Sigmoid colon (tissue), 7 donors: ENCODE results near the gene EFCAB8. TPM values are rescaled to one million over a fixed set of nuclear protein-coding genes. Genes with fewer than 3 reads are reported as not detected.

Experiments used
- DNase-seq: peaks from one replicate; pipeline ENCODE4 v3.0.0-alpha.2; 2019
- H3K27ac ChIP-seq, 4 donors: fragments of 200-600 bp; sonication (generic); one replicate each; pipeline ENCODE4 v1.5.1; 2016 to 2019; ENCODE audit warnings: mild to moderate bottlenecking in 1 of 4
- H3K27me3 ChIP-seq, 3 donors: fragments of 200-600 bp; sonication (generic); one replicate each; pipeline ENCODE4 v1.5.1; 2019; ENCODE audit warnings: mild to moderate bottlenecking in 1 of 3
- H3K36me3 ChIP-seq, 4 donors: fragments of 200-600 bp; sonication (generic); one replicate each; pipeline ENCODE4 v1.5.1; 2016 to 2019
- H3K4me1 ChIP-seq, 4 donors: fragments of 200-600 bp; sonication (generic); one replicate each; pipeline ENCODE4 v1.5.1; 2017 to 2019
- H3K4me3 ChIP-seq, 4 donors: fragments of 200-600 bp; sonication (generic); one replicate each; pipeline ENCODE4 v1.5.1; 2017 to 2019; ENCODE audit warnings: mild to moderate bottlenecking in 2 of 4, moderate library complexity in 1 of 4
- H3K9me3 ChIP-seq, 4 donors: fragments of 200-600 bp in 3 of 4; sonication (generic) in 3 of 4; one replicate each; pipeline versions ENCODE4 v1.5.1 to v1.6.1; 2013 to 2019
- CTCF ChIP-seq, 4 experiments: fragments of 450-650 bp in 3 of 4; fragments of 200-600 bp in 1 of 4; IDR thresholded peaks; one replicate each; pipeline ENCODE4 v1.5.1; 2016 to 2019; ENCODE audit warnings: antibody characterized with exemption in 4 of 4, mild to moderate bottlenecking in 3 of 4, moderate library complexity in 2 of 4
- EP300 ChIP-seq, 4 donors: sonication (generic); formaldehyde crosslinking; IDR thresholded peaks; one replicate each; pipeline ENCODE4 v1.6.1; 2017; ENCODE audit warnings: antibody characterized with exemption in 4 of 4
- POLR2A ChIP-seq, 2 donors: fragments of 450-650 bp; IDR thresholded peaks; one replicate each; pipeline ENCODE4 v1.6.1; 2016; ENCODE audit warnings: antibody characterized with exemption in 2 of 2, mild to moderate bottlenecking in 2 of 2, moderate library complexity in 2 of 2
- POLR2AphosphoS5 ChIP-seq, 4 donors: sonication (generic); formaldehyde crosslinking; IDR thresholded peaks; one replicate each; pipeline ENCODE4 v1.6.1; 2017; ENCODE audit warnings: antibody characterized with exemption in 4 of 4
- WGBS, 2 donors: extraction: QIAGEN DNeasy Blood & Tissue Kit; methylation state at CpG; one replicate each; pipeline ENCODE4 v1.1.7; 2013; 5-methylcytosine and 5-hydroxymethylcytosine counted together
- intact Hi-C: fragments of 100-400 bp; cut with DNase I; formaldehyde crosslinking; loops from one replicate; pipeline ENCODE4 v1.15.1; 2023
- polyA plus RNA-seq, 3 donors: library from polyadenylated mRNA; stranded (reverse); fragments of 200-250 nt; gene quantifications; one replicate each; pipeline ENCODE4 v1.2.3, GENCODE V29; 2013
- total RNA-seq, 4 donors: library from RNA; depleted of rRNA; stranded (reverse); fragments of >200 nt; gene quantifications; one replicate each; pipeline ENCODE4 v1.1.0, GENCODE V29; 2016
- donor health status: healthy with polysubstance abuse.
- donor health status: Bipolar disorder and iron deficiency.
- donor health status: healthy.

EFCAB8 gene
- total and polyA plus RNA-seq, 7 donors: 0.06 to 0.83 (median 0.60) TPM; not detected in 3

DNA sequence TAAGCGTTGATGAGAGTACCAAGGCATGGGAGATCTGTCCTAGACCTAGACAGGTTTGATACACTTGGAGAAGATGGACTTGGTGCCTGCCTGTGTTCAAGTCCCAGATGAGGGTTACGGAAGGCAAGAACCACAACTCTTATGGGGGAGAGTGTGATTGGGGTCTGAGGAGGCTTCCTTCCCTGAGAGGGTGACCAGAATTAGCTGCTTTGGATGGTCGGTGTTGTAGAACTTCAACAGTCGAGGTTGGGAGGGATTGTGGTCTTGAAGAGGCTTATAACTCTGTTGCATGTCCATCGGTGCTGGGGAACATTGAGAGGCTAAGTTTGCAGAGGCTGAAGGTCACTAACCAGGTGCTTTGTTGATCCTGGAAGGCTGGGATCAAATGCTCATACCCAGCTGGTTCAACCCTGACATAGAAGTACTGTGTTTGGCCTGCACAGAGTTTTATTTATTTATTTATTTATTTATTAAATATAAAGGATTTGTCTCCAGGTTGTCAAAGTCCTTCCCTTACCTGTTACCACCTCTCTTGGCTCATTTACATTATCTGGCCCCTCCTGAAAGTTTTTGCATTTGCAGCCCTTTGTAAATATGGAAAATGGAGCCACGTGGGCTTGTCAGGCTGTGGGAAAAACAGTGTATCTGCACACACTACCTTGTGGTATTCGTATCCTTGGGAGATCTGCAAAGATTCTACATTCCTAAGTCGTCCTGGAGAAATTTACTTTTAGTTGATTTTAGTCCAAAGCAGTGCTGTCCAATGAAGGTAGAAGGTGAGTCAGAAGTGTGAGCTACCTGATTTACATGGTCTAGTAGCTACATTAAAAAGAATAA, 15.8 kb upstream of the EFCAB8 start:
- no peak overlapping the region for H3K27ac ChIP-seq
- no peak overlapping the region for H3K4me3 ChIP-seq
- intact Hi-C loops: no loop called here
- 88 to 92% methylated on average over 8 of the region's 8 CpGs for WGBS, 2 donors
- TF ChIP-seq POLR2AphosphoS5 (IDR thresholded peaks at IDR 0.05) (no peak), EP300 (IDR thresholded peaks at IDR 0.05) (no peak), POLR2A (IDR thresholded peaks at IDR 0.05) (no peak), CTCF (IDR thresholded peaks at IDR 0.05) (no peak)
- no peak for DNase-seq
- no peaks in the 10 kb centered on the region for H3K27me3 ChIP-seq
- H3K36me3 ChIP-seq: peaks cover 11 to 73% (median 42%) of the 10 kb centered on the region in 4 donors
- no peaks in the 10 kb centered on the region for H3K9me3 ChIP-seq
- peaks cover 0 to 14% (median 6%) of the 10 kb centered on the region in 4 donors for H3K4me1 ChIP-seq

- peaks cover 0 to 14% (median 6%) of the 10 kb centered on the region in 4 donors for H3K4me1 ChIP-seq
- DNase-seq: no peak
- 89 to 90% methylated on average over 2 of the region's 2 CpGs for WGBS, 2 donors
- peak overlapping the region in 1 of 4 donors; percentile 48 for H3K27ac ChIP-seq
- TF ChIP-seq CTCF (IDR thresholded peaks at IDR 0.05) (no peak), POLR2A (IDR thresholded peaks at IDR 0.05) (no peak), EP300 (IDR thresholded peaks at IDR 0.05) (no peak), POLR2AphosphoS5 (IDR thresholded peaks at IDR 0.05) (no peak)
- intact Hi-C loops: no loop called here
- no peak overlapping the region for H3K4me3 ChIP-seq
- no peaks in the 10 kb centered on the region for H3K9me3 ChIP-seq
- no peaks in the 10 kb centered on the region for H3K27me3 ChIP-seq
- peaks cover 0 to 73% (median 30%) of the 10 kb centered on the region in 4 donors for H3K36me3 ChIP-seq
Observed at GRCh38 chr20:32845786-32846185, 12.9 kb upstream of the EFCAB8 start.

DNA sequence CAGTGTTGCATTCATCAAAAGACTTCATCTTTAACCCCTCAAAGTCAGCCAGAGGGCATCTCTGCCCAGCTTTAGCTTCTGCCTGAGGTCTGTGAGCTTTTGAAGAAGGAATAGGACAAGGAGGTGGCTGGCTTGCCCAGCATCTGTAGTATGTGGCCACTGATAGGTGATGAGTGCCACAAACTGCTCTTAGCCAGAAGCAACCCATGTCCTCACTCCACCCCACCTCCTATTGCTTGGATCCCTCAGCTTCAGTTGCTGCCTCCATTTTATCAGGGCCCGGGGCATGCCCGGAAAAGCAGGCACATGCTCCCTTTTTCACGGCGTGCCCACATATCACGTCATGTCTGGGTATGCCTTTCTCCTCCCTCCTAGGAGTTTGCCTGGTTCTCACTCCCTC, 11.9 kb upstream of the EFCAB8 start:
- no peak for TF ChIP-seq EP300 (IDR thresholded peaks at IDR 0.05)
- no peak for TF ChIP-seq CTCF (IDR thresholded peaks at IDR 0.05)
- TF ChIP-seq POLR2A (IDR thresholded peaks at IDR 0.05): no peak
- no peak for TF ChIP-seq POLR2AphosphoS5 (IDR thresholded peaks at IDR 0.05)
- no peaks in the 10 kb centered on the region for H3K9me3 ChIP-seq
- no peak for DNase-seq
- peaks cover 0 to 73% (median 25%) of the 10 kb centered on the region in 4 donors for H3K36me3 ChIP-seq
- H3K27me3 ChIP-seq: no peaks in the 10 kb centered on the region
- 96 to 97% methylated on average over 5 of the region's 5 CpGs for WGBS, 2 donors
- peaks cover 0 to 14% (median 6%) of the 10 kb centered on the region in 4 donors for H3K4me1 ChIP-seq
- H3K27ac ChIP-seq: peak overlapping the region in 1 of 4 donors; percentile 48
- no peak overlapping the region for H3K4me3 ChIP-seq
- intact Hi-C loops: no loop called here

GRCh38 chr20:32847964-32848363, 10.8 kb upstream of the EFCAB8 start:
- Histone ChIP-seq H3K36me3 (peaks cover 0 to 71% (median 20%) of the 10 kb centered on the region in 4 donors), H3K9me3 (no peaks in the 10 kb centered on the region), H3K4me3 (no peak overlapping the region), H3K4me1 (peaks cover 0 to 14% (median 6%) of the 10 kb centered on the region in 4 donors), H3K27me3 (no peaks in the 10 kb centered on the region), H3K27ac (no peak overlapping the region)
- 96% methylated on average over 5 of the region's 5 CpGs for WGBS, 2 donors
- no peak for TF ChIP-seq POLR2A (IDR thresholded peaks at IDR 0.05)
- intact Hi-C loops: no loop called here
- DNase-seq: no peak

DNA sequence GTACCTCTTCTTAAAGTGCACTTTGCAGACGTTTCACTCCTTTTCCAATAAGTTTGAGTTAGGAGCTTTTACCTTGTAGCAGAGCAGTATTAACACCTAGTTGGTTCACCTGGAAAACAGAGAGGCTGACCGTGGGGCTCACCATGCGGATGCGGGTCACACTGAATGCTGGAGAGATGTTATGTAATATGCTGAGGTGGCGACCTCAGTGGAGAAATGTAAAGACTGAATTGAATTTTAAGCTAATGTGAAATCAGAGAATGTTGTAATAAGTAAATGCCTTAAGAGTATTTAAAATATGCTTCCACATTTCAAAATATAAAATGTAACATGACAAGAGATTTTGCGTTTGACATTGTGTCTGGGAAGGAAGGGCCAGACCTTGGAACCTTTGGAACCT, 9.9 kb upstream of the EFCAB8 start:
- Histone ChIP-seq H3K36me3 (peaks cover 0 to 74% (median 16%) of the 10 kb centered on the region in 4 donors), H3K4me3 (no peak overlapping the region), H3K27ac (no peak overlapping the region), H3K4me1 (peaks cover 0 to 14% (median 6%) of the 10 kb centered on the region in 4 donors), H3K27me3 (no peaks in the 10 kb centered on the region), H3K9me3 (no peaks in the 10 kb centered on the region)
- TF ChIP-seq CTCF (IDR thresholded peaks at IDR 0.05): no peak
- no peak for TF ChIP-seq POLR2A (IDR thresholded peaks at IDR 0.05)
- TF ChIP-seq EP300 (IDR thresholded peaks at IDR 0.05): no peak
- TF ChIP-seq POLR2AphosphoS5 (IDR thresholded peaks at IDR 0.05): no peak
- 92 to 94% methylated on average over 6 of the region's 6 CpGs for WGBS, 2 donors
- DNase-seq: no peak
- intact Hi-C loops: no loop called here
